GM20431 (cell line): ENCODE measurements around the gene SNX9.
"Not testable (repeated sequence)": the region's sequence is repeated elsewhere in the genome, so short reads cannot be mapped to it uniquely, and the experiment has no call there.

Source experiments
- in situ Hi-C: fragments of 300-500 bp; cut with MseI, MboI; formaldehyde crosslinking; loops from one replicate; pipeline ENCODE4 v1.15.0; 2020; ENCODE audit warnings: low sequenced_read_pairs; ENCODE audit not compliant: unreplicated experiment

SNX9 gene

GRCh38 chr6:157830354-157831017 is 7.4 kb downstream of the SNX9 start:
- in situ Hi-C loops = no loop called here

- in situ Hi-C loops = no loop called here
Measured at GRCh38 chr6:157831018-157831369, 7.9 kb downstream of the SNX9 start.

DNA sequence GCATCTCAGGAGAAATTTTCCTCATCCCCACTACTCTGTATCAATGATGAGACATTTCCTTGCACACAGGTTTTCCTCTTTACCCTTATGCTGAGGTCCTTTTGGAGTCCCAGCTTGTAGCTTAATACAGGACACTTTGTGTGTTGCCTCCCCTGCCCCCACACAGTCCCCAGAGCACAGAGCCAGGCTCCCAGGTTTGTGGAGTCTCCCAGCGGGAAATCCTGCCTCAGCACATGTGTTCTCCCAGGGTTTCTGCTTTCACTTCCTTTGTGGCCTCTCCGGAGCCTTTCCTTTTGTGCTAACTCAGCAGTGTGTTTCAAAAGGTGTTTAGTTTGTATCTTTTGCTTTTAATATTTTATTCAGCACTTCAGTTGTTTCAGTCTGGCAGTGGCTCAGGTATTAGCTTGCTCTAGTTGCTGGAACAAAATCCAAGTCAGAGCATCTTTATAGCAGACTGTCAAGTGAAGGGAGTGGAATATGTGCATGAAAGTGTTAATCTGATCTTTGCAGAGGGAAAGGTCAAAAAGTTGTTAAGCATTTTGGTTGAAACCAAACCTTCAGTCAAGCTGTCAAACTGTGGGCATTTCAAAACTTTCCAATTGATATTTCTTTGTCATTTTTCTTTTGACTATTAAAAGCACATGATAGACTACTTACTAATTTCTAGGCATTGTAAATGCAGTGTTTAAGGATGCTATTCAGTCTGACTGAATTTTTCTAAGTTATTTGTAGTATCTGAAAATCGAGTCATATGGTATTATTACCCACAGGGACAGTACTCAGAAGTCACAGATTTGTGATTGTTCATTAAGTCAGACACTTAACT is 8.6 kb downstream of the SNX9 start:
- in situ Hi-C loops = no loop called here

- in situ Hi-C loops = no loop called here
Measured at GRCh38 chr6:157832250-157832967, 9.4 kb downstream of the SNX9 start.

DNA sequence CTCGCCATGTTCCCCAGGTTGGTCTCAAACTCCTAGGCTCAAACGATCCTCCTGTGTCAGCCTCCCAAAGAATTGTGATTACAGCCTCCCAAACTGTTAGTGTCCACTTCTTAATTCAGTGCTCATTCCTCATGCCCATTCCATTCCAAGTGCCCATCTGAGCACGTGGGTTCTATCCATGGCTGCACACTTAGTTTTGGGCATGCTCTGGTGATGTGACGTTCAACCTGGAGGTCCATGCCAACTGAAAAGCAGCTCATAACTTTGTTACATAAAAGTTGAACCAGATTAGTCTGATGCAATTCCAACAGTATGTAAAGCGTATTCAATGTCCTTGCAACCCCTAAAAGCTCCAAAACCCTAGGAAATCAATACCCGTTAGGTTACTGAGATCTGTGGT is 11.5 kb downstream of the SNX9 start:
- in situ Hi-C loops = no loop called here

DNA sequence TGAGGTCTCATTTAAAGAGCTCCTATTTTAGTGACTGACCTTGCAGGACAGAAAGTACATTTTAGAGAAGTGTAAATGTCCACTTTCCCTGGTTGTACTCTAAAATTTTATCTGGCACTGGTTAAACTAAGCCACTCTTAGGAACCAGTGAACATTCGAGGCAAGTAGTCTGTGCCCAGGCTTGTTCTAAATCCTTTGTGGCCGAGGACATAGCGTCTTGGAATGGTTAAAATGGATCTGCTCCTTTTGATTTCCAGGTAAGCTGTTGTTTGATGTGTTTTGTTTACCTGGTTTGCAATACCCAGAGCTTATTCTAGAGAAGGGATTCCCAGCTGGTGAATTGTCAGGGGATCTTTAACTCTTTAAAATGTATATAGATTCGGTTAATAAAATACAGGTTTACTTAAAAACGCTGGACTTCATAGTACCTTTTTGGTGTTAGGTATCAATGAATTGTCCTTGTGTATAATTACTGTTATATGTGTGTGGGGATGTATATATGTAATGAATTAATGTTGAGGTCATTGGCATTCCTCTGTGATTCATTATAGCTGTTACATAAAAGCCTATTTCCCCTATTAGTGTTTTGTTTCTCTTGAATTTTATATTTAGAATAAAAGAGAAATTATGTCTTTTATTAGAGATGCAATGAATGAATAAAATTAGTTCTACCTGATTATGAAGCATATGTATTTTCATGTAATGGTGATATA is 15.8 kb downstream of the SNX9 start:
- in situ Hi-C loops = no loop called here

GRCh38 chr6:157839606-157840005 is 16.6 kb downstream of the SNX9 start:
- in situ Hi-C loops = no loop called here

DNA sequence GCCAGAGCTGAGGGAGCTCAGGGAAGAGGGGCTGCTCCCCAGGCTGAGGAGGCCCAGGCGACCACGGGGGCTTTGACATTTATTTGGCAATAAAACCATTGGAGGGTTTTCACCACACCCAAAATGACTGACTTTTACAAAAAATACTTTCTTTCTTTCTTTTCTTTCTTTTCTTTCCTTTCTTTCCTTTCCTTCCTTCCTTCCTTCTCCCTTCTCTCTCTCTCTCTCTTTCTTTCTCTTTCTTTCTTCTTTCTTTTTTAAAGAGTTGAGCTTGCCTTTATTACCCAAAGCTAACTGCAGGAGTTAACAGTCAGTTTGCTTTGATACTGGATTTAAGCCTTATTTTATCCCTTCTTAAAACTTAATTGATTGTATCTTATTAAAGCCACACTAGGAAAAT is 17.2 kb downstream of the SNX9 start:
- in situ Hi-C loops = no loop called here

DNA sequence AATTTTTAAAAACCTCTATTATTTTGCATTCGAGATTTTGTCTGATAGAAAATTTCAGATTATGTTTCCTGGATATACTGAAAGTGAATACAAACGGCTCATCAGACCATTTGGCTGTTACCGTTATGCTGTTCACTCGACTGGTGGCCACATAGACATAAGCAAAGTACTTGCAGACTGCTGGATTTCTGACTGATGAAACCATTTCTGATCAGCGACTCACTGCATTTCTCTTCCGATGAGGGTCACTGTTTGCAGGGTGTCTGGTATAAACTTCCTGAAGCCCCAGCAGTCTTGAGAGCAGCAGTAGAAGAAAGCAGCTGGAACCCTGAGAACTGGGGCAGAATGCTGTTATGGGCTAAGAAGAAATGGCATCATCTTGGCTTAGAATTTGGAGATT is 17.7 kb downstream of the SNX9 start:
- in situ Hi-C loops = no loop called here

- in situ Hi-C loops = no loop called here
Measured at GRCh38 chr6:157841211-157841840, 18.3 kb downstream of the SNX9 start.

DNA sequence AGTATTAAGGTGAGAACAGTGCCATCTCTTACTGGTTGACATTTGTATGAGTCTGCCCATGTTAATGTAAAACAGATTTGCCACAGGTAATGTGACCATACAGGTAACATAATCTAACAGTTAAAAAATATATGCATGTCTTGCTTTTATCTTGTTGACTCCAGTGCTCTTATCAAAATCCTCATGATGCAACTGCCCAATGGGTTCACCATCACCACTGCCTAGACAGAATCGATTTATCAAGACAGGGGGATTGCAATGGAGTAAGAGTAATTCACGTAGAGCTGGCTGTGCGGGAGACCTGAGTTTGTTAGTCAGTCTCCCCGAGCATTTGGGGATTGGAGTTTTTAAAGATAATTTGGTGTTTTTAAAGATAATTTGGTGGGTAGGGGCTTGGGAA is 19.2 kb downstream of the SNX9 start:
- in situ Hi-C loops = no loop called here

GRCh38 chr6:157844196-157844595 is 21.1 kb downstream of the SNX9 start:
- in situ Hi-C loops = not testable (repeated sequence)

GRCh38 chr6:157845493-157846259 is 22.6 kb downstream of the SNX9 start:
- in situ Hi-C loops = no loop called here

GRCh38 chr6:157847846-157848245 is 24.8 kb downstream of the SNX9 start:
- in situ Hi-C loops = no loop called here

GRCh38 chr6:157848693-157849092 is 25.6 kb downstream of the SNX9 start:
- in situ Hi-C loops = no loop called here

DNA sequence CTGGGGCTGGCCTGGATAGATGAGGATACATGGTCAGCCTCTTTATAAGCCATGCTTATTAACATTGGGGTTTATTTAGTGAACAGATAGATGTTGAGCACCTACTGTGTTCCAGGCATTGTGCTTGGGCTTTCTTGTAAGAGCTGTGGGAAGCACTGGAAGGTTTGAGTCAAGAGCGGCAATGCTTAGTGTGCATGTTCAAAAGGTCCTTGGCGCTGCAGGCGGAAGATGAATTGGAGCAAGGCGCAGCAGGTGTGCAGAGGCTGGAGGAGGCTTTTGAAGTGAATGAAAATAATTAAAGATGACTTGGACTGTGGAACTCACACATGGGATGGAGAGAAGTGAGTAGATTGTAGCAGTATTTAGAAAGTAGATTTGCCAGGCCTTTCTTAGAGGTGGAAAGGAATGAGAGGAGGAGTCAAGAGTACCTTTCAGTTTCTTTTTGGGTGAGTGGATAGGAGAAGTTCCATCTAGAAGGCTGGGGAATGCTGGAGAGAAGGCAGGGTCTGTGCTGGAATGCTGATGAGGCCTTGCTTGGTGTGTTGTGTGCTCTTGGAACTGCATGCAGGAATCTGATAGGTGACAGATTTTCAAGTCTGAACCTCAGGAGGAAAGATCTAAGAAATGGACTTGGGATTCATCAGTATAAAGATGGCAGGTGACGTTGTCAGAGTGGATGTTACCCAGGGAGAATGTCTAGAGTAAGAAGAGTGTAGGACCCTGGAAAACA is 26.4 kb downstream of the SNX9 start:
- in situ Hi-C loops = no loop called here

DNA sequence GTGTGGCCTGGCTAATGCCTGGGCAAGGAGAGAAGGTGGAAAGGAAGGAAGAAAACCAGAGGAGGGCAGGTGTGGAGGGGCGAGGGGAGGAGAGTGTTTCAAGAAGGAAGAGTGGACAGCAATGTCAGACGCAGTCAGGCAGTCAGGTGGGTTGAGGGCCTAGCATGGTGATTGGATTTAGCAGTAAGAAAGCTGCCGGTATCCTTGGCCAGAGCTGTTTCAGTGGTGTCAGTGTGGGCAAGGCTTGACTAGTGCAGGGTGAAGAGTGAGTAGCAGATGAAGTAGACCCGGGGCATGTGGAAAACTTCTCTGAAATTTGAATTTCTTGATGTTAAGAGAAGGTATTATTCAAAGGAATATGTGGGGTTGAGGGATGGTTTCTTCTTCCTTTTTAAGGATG is 27.0 kb downstream of the SNX9 start:
- in situ Hi-C loops = no loop called here

- in situ Hi-C loops = no loop called here
Measured at GRCh38 chr6:157853018-157853805, 30.2 kb downstream of the SNX9 start.
